MM.1S (cell line): ENCODE data around the gene CCNYL1.
"Not testable (repeated sequence)": the region's sequence is repeated elsewhere in the genome, so short reads cannot be mapped to it uniquely, and the experiment has no call there.

Source experiments
- EZH2 ChIP-seq: fragments of 300-600 bp; sonication (generic); optimal IDR thresholded peaks from 2 replicates; pipeline ENCODE3; 2017; ENCODE audit warnings: low read depth, mild to moderate bottlenecking, antibody characterized with exemption, low read length, mixed read lengths
- EZH2phosphoT487 ChIP-seq: fragments of 300-600 bp; sonication (generic); IDR thresholded peaks from 2 replicates; pipeline ENCODE4 v1.6.1; 2018; ENCODE audit warnings: antibody characterized with exemption, low read length
- TF ChIP-seq, protein P1 (sequence below): fragments of 300-600 bp; sonication (generic); IDR thresholded peaks from 2 replicates; pipeline ENCODE4 v1.5.1; 2016; ENCODE audit warnings: antibody characterized with exemption, low read length, mixed read lengths

DNA sequence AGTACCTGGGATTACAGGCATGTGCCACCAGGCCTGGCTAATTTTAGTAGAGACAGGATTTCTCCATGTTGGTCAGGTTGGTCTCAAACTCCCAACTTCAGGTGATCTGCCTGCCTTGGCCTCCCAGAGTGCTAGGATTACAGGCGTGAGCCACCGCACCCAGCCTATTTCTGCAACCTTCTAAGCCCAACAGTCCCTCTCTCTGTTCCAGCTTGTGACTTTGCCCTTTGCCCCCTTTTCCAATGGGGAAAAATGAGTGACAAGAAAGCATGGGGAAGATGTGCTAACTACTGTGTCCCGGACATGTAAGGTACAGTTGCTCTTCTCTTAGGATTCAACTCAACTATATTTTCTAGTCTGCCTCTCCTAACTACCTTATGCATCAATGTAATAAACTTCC, 50.0 kb downstream of the CCNYL1 start:
- TF ChIP-seq, protein P1, sequence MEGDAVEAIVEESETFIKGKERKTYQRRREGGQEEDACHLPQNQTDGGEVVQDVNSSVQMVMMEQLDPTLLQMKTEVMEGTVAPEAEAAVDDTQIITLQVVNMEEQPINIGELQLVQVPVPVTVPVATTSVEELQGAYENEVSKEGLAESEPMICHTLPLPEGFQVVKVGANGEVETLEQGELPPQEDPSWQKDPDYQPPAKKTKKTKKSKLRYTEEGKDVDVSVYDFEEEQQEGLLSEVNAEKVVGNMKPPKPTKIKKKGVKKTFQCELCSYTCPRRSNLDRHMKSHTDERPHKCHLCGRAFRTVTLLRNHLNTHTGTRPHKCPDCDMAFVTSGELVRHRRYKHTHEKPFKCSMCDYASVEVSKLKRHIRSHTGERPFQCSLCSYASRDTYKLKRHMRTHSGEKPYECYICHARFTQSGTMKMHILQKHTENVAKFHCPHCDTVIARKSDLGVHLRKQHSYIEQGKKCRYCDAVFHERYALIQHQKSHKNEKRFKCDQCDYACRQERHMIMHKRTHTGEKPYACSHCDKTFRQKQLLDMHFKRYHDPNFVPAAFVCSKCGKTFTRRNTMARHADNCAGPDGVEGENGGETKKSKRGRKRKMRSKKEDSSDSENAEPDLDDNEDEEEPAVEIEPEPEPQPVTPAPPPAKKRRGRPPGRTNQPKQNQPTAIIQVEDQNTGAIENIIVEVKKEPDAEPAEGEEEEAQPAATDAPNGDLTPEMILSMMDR = not testable (repeated sequence)
- TF ChIP-seq EZH2phosphoT487, EZH2: not testable (repeated sequence)
